Lower lobe of right lung (tissue), 2 donors: ENCODE measurements around the gene RLN3. TPM values are rescaled to one million over a fixed set of nuclear protein-coding genes. Genes with fewer than 3 reads are reported as not detected.
A peak's percentile ranks its signal among the peaks of the same experiment; 100 is the strongest.

Source experiments
- ATAC-seq, 2 donors: fragments of 200-7000 bp; cut with Tn5 transposase; one replicate each; pipeline ENCODE4 v1.9.1; 2020 to 2022; ENCODE audit warnings: mild to moderate bottlenecking in 2 of 2, moderate library complexity in 2 of 2
- DNase-seq: peaks from one replicate; pipeline ENCODE4 v3.0.0-alpha.2; 2020
- H3K27ac ChIP-seq: fragments of 200-600 bp; one replicate; pipeline ENCODE4 v1.8.0; 2022
- H3K27me3 ChIP-seq: fragments of 200-600 bp; one replicate; pipeline ENCODE4 v1.8.0; 2022; ENCODE audit warnings: low read depth
- H3K36me3 ChIP-seq: fragments of 200-600 bp; one replicate; pipeline ENCODE4 v1.8.0; 2022; ENCODE audit warnings: mild to moderate bottlenecking
- H3K4me1 ChIP-seq: fragments of 200-600 bp; one replicate; pipeline ENCODE4 v1.8.0; 2022
- H3K4me3 ChIP-seq: fragments of 200-600 bp; one replicate; pipeline ENCODE4 v1.8.0; 2022; ENCODE audit warnings: mild to moderate bottlenecking
- H3K9me3 ChIP-seq: fragments of 200-600 bp; one replicate; pipeline ENCODE4 v1.8.0; 2022
- intact Hi-C: fragments of 100-400 bp; cut with DNase I; formaldehyde crosslinking; loops from one replicate; pipeline ENCODE4 v1.11.0; 2022
- total RNA-seq: library from RNA; stranded (reverse); fragmentation: NEBNext Ultra II Directional; extraction: Animal tissue kit (Norgen Biotek cat#: 25700); gene quantifications from one replicate; pipeline ENCODE4 v1.2.1, GENCODE V29; 2021
- TF ChIP-seq, protein P1 (sequence below): fragments of 200-600 bp; IDR thresholded peaks from one replicate; pipeline ENCODE4 v1.8.0; 2022; ENCODE audit warnings: antibody characterized with exemption, mild to moderate bottlenecking
- donor health status: DM: no; HTN: yes; CAD: no; lungs with severe emphysema.

RLN3 gene
- total RNA-seq, 1 donor from 2014 or later: not detected

DNA sequence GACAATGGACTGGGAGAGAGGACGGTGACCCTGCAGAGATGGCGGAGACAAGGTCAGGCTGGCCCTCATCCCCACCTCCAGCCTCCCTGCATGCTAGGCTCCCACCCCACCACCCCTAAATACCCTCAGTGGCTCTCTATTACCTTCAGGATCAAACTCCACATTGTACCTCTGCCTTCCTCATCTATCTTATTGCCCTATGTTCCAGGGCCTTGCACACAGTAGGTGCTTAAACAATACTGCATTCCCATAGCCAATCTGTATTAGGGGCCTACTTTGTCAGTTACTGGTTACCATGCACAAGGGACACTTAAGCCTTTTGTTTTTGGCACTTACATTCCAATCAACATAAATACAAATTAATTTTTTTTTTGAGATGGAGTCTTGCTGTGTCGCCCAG, 27.4 kb downstream of the RLN3 start:
- TF ChIP-seq, protein P1, sequence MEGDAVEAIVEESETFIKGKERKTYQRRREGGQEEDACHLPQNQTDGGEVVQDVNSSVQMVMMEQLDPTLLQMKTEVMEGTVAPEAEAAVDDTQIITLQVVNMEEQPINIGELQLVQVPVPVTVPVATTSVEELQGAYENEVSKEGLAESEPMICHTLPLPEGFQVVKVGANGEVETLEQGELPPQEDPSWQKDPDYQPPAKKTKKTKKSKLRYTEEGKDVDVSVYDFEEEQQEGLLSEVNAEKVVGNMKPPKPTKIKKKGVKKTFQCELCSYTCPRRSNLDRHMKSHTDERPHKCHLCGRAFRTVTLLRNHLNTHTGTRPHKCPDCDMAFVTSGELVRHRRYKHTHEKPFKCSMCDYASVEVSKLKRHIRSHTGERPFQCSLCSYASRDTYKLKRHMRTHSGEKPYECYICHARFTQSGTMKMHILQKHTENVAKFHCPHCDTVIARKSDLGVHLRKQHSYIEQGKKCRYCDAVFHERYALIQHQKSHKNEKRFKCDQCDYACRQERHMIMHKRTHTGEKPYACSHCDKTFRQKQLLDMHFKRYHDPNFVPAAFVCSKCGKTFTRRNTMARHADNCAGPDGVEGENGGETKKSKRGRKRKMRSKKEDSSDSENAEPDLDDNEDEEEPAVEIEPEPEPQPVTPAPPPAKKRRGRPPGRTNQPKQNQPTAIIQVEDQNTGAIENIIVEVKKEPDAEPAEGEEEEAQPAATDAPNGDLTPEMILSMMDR: no peak
- Histone ChIP-seq H3K36me3 (peaks cover 19% of the 10 kb centered on the region), H3K9me3 (no peaks in the 10 kb centered on the region), H3K4me3 (no peak overlapping the region), H3K27ac (no peak overlapping the region), H3K27me3 (peaks cover 17% of the 10 kb centered on the region), H3K4me1 (peaks cover 7% of the 10 kb centered on the region)
- ATAC-seq (no peak), DNase-seq (no peak)
- intact Hi-C loops: no loop called here

DNA sequence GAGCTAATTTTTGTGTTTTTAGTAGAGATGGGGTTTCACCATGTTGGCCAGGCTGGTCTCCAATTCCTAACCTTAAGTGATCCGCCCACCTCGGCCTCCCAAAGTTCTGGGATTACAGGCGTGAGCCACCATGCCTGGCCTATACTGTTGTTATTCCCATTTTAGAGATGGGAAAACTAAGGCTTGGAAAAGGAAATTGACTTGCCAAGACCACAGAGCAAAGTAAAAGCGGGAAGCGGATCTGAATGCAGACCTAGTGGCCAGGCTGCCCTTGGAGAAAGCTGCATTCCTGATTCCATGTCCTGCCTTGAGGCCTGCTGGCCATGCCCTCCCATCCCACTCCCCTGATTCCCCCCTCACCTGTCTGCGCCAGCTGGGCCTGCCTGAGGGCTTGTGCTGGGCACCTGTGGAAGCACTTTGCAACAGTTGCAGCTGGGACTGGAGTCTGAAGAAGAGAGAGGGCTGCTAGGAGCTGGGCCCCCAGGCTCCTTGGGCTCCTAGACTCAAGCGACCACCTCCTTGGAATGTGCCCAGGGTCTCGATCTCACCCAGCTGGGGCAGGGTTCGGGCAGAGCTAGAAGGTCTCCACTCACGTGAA, 28.2 kb downstream of the RLN3 start:
- no peak for DNase-seq
- H3K36me3 ChIP-seq: peaks cover 14% of the 10 kb centered on the region
- TF ChIP-seq, protein P1: no peak
- H3K27me3 ChIP-seq: peaks cover 18% of the 10 kb centered on the region
- H3K4me3 ChIP-seq: no peak overlapping the region
- no peaks in the 10 kb centered on the region for H3K9me3 ChIP-seq
- no peak for ATAC-seq
- intact Hi-C loops: no loop called here
- no peak overlapping the region for H3K27ac ChIP-seq
- H3K4me1 ChIP-seq: peaks cover 7% of the 10 kb centered on the region

DNA sequence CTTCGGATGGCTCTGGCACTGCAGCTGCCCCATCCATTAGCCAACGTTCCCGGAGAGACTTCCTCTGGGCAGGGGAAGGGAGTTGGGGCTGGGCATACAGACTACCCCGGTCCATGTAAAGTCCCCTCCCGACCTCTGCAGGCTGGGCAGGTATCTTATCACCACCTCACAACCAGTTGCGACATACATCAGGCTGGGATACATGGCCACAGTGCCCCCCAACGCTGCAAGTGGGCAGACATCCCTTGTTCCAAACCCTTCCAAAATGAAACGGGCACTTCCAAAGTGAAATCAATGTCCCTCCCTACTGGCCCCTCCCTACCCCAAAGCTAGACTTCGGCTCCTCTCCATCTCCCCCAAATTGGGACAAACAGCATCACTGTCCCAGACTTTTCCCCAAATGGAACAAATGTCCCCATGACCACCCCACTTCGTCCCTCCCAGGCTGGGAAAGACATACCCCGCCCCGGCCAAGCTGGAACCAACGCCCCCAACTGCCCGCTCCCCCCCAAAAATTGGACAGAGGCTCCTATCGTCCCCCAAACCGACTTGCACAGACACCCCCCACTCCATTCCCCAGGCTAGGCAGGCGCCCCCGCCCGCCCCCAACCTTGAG, 28.9 kb downstream of the RLN3 start:
- Histone ChIP-seq H3K36me3 (peaks cover 7% of the 10 kb centered on the region), H3K27ac (no peak overlapping the region), H3K4me3 (peak overlapping the region; percentile 30), H3K27me3 (peaks cover 25% of the 10 kb centered on the region), H3K9me3 (no peaks in the 10 kb centered on the region), H3K4me1 (peaks cover 7% of the 10 kb centered on the region)
- TF ChIP-seq, protein P1: no peak
- intact Hi-C loops: no loop called here
- ATAC-seq (no peak), DNase-seq (no peak)

DNA sequence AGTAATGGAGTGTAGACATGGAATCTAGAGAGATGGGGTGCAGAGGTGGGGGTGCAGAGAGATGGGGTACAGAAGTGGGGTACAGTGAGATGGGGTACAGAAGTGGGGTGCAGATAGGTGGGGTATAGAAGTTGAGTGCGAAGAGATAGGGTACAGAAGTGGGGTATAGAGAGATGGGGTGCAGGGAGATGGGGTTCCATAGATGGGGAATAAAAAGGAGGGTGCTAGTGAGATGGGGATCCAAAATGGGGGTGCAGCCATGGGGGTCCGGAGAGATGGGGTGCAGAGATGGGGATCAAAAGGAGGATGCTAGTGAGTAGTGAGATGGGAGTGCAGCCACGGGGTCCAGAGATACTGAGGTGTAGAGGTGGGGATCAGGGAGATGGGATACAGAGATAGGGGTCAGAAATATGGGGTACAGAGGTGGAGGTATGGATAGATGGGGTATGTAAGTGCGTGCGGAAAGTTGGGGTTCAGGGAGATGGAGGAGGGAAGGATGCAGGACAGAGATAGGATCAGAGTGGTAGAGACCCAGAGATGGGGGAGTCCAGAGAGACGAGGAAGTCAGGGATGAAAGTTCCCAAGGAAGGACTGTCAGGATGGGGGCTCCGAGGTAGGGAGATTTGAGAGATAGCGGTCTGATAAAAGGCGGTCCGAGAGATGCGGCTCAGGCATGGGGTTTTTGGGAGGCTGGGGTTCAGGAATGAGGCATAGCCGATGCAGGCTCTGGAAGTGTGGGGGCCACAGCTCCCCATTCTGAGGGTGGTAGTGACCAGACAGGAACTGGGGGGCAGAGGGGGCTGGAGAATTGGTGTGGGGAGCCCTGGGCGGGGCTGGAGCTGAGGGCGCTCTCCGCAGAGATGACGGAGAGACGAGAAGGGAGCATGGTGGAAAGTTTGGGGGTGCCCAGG, 30.5 kb downstream of the RLN3 start:
- intact Hi-C loops: no loop called here

DNA sequence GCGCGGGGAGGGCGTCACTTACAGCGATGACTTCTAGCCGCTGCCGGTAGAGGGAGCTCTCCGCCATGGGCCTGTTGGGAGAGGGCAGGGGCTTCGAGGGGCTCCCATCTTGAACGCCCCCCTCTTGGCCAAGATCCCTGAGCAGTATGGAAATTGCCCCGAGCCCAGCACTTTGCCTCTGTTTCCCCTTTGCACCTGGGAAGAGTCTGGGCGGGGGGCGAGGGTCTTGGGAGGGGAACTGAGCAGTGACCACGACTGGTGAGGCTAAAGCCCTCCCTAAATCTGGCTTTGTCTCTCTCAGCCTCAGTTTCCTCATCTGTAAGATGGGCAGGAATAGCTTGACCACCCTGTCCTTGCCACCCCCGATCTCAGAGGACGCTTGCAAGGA, 31.1 kb downstream of the RLN3 start:
- TF ChIP-seq, protein P1: peak; percentile 58
- Histone ChIP-seq H3K4me3 (no peak overlapping the region), H3K27ac (no peak overlapping the region), H3K27me3 (peaks cover 27% of the 10 kb centered on the region), H3K4me1 (peaks cover 7% of the 10 kb centered on the region), H3K9me3 (no peaks in the 10 kb centered on the region), H3K36me3 (no peaks in the 10 kb centered on the region)
- intact Hi-C loops: no loop called here
- DNase-seq (no peak), ATAC-seq (no peak)

More for the DNA sequence above, 30.5 kb downstream of the RLN3 start:
- no peak overlapping the region for H3K4me3 ChIP-seq
- no peak for ATAC-seq
- H3K36me3 ChIP-seq: no peaks in the 10 kb centered on the region
- TF ChIP-seq, protein P1: no peak
- DNase-seq: no peak
- H3K27me3 ChIP-seq: peaks cover 27% of the 10 kb centered on the region
- H3K27ac ChIP-seq: no peak overlapping the region
- H3K4me1 ChIP-seq: peaks cover 7% of the 10 kb centered on the region
- H3K9me3 ChIP-seq: no peaks in the 10 kb centered on the region
